A549 treated with GW870086 at 1 μM for 4 hours (cell line): Measurements from ENCODE around the gene SETBP1. TPM values are rescaled to one million over a fixed set of nuclear protein-coding genes. Genes with fewer than 3 reads are reported as not detected.

Source experiments
- total RNA-seq: library from RNA; stranded (reverse); fragments of 200-300 nt; extraction: Qiagen RNA extraction; gene quantifications from 5 replicates; pipeline ENCODE4 v1.2.3, GENCODE V29; 2022; ENCODE audit warnings: low read depth

The SETBP1 gene
- 0.46 to 0.61 TPM (median 0.56 TPM) in 5 replicates for total RNA-seq

DNA sequence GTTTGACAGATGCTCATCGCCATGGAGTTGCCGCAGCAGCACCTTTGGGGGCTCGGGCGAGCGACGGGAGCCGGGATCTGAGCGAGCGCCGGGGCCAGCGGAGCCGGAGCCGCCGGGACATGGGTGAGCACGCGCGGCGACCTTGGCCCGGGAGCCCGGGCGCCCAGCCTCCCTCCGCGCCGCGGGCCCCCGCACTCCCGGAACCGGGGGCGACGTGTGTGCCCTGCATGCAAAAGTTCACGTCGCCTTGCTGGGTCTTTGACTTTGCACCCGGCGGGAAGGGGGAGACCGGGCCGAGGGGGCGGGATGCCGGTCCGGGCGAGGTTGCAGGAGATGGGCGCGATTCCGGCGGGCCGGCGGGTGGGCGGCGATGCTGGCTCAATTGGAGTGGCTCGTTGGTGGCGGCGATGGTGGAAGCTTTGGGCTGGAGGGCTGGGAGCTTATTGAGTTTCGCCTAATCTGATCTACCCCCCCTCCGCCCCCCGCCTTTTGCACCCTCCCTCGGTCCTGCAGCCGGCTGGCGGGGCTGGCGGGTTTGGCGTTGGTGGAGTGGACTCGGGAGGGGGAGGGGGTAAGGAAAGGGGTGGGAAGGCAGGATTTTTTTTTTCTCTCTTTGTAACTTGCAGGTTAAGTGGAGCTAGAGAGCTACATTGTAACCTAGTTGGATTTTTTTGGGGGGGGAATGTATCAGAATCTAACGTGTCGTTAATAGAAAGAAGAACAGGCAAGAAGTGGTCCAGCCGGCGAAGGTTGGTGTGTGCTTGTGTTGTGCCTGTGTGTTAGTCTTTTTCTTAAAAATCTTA lies at the start of gene SETBP1:
Gene SETBP1 (plus strand): TSS at position 616 of the 803 bp plus-strand sequence. CDS start 20,459 bp downstream, outside the sequence.

